Neural progenitor cell (in vitro differentiated cells): ENCODE results near the gene KCNJ9.

Source experiments
- EZH2 ChIP-seq: fragments of 200-600 bp; sonication (generic); IDR thresholded peaks from 2 replicates; pipeline ENCODE4 v1.6.1; 2017; ENCODE audit warnings: antibody characterized with exemption, mild to moderate bottlenecking, moderate library complexity
- TF ChIP-seq, protein P1 (sequence below): fragments of 200-600 bp; sonication (generic); IDR thresholded peaks from 2 replicates; pipeline ENCODE4 v1.5.1; 2017; ENCODE audit warnings: antibody characterized with exemption, mild to moderate bottlenecking

DNA sequence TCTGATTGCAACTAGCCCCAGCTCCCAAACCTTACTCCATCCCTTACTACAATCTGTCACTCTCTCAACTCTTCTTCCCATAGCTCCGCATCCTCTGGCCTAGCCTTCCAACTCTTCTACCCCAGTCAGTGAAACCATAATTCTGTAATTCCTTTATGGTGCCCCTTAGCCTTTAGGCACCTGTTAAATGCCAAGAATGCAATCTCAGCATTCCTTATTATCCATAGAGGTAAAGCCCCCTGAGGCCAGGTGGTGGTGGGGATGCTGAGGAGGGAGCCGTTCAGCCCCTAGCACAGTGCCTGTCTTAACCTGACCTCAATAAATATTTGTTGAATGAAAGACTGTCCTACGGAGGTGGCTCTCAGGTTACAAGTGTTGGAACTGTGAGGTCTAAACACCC lies 48.2 kb downstream of the KCNJ9 start:
- TF ChIP-seq, protein P1, sequence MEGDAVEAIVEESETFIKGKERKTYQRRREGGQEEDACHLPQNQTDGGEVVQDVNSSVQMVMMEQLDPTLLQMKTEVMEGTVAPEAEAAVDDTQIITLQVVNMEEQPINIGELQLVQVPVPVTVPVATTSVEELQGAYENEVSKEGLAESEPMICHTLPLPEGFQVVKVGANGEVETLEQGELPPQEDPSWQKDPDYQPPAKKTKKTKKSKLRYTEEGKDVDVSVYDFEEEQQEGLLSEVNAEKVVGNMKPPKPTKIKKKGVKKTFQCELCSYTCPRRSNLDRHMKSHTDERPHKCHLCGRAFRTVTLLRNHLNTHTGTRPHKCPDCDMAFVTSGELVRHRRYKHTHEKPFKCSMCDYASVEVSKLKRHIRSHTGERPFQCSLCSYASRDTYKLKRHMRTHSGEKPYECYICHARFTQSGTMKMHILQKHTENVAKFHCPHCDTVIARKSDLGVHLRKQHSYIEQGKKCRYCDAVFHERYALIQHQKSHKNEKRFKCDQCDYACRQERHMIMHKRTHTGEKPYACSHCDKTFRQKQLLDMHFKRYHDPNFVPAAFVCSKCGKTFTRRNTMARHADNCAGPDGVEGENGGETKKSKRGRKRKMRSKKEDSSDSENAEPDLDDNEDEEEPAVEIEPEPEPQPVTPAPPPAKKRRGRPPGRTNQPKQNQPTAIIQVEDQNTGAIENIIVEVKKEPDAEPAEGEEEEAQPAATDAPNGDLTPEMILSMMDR, result no peak
- no peak for TF ChIP-seq EZH2
